IPS DF 6.9 (cell line): ENCODE data around the gene MRPL16.
"Not testable (repeated sequence)": the region's sequence is repeated elsewhere in the genome, so short reads cannot be mapped to it uniquely, and the experiment has no call there.

Source experiments
- DNase-seq: peaks from one replicate; pipeline ENCODE4 v3.0.0-alpha.2; 2013; ENCODE audit warnings: low read depth, low spot score
- H3K27ac ChIP-seq: one replicate; pipeline ENCODE4 v1.5.1; 2013; ENCODE audit warnings: low read length, control low read depth
- H3K27me3 ChIP-seq: 2 replicates; pipeline ENCODE4 v1.6.1; 2013; ENCODE audit warnings: mild to moderate bottlenecking, low read length; ENCODE audit not compliant: control insufficient read depth, insufficient read depth
- H3K36me3 ChIP-seq: 2 replicates; pipeline ENCODE4 v1.6.1; 2013; ENCODE audit warnings: low read length; ENCODE audit not compliant: control insufficient read depth, insufficient read depth
- H3K4me1 ChIP-seq: 2 replicates; pipeline ENCODE4 v1.6.1; 2013; ENCODE audit warnings: low read length; ENCODE audit not compliant: control insufficient read depth, insufficient read depth
- H3K4me3 ChIP-seq: 2 replicates; pipeline ENCODE4 v1.5.1; 2013; ENCODE audit warnings: mild to moderate bottlenecking, low read length
- H3K9me3 ChIP-seq: 2 replicates; pipeline ENCODE4 v1.6.1; 2013; ENCODE audit warnings: low read length, inconsistent platforms; ENCODE audit not compliant: control insufficient read depth, insufficient read depth
- WGBS: extraction: QIAGEN DNeasy Blood & Tissue Kit; methylation state at CpG from one replicate; pipeline ENCODE4 v1.1.7; 2013; ENCODE audit warnings: mixed read lengths, missing lambda C conversion rate; ENCODE audit not compliant: insufficient read length, insufficient coverage; 5-methylcytosine and 5-hydroxymethylcytosine counted together

The MRPL16 gene

DNA sequence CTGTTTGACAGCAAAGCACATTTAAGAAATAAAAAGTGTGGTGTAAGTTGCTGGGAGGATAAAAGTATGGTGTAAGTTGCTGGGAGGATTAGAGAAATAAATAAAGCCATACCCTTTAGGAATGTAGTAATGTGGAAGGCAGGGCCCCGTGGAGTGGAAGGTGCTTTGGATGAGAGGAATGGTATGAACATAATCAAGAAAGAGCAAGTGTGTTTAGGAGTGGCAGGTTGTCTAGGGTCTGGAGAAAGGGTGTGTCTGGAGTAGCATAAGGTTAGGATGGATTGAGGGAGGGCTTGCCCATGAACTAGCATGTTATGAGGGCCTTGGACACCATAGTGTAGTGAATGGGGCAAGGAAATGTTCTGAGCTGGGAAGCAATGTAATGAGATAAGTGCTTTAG lies 18.1 kb downstream of the MRPL16 start:
- WGBS, result no CpG with 5 or more reads among the region's 1 CpG
- DNase-seq, result no peak

DNA sequence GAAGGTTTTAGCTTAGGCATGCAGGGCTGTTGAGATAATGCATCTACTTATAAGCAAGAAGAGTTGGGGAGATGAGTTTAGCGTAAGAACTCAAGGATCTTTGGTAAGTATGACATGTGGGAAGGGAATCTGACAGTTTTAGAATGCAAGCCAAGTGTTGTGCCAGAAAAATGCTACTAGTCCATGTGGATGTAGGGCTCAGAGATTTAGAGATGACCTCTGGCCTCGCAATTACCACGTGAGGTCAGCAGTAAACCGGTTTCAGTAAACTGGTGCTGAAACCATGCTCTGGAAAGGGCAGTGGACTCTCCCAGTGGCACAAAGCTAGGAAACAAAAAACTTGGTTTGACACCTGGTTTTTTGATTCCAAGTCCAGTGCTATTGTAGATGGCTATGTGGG lies 18.9 kb downstream of the MRPL16 start:
- Histone ChIP-seq H3K36me3 (peaks cover 24% of the 10 kb centered on the region), H3K27ac (no peak overlapping the region), H3K4me1 (no peaks in the 10 kb centered on the region), H3K4me3 (no peak overlapping the region), H3K27me3 (no peaks in the 10 kb centered on the region), H3K9me3 (no peaks in the 10 kb centered on the region)
- no CpG with 5 or more reads among the region's 4 CpGs for WGBS
- DNase-seq, result no peak

More for the DNA sequence above, 18.1 kb downstream of the MRPL16 start:
- no peaks in the 10 kb centered on the region for H3K4me1 ChIP-seq
- peaks cover 24% of the 10 kb centered on the region for H3K36me3 ChIP-seq
- H3K27me3 ChIP-seq, result no peaks in the 10 kb centered on the region
- no peaks in the 10 kb centered on the region for H3K9me3 ChIP-seq
- H3K4me3 ChIP-seq, result no peak overlapping the region
- H3K27ac ChIP-seq, result no peak overlapping the region

- no peak overlapping the region for H3K27ac ChIP-seq
- no CpG with 5 or more reads among the region's 3 CpGs for WGBS
- peaks cover 12% of the 10 kb centered on the region for H3K36me3 ChIP-seq
- H3K4me3 ChIP-seq, result no peak overlapping the region
- H3K9me3 ChIP-seq, result no peaks in the 10 kb centered on the region
- no peaks in the 10 kb centered on the region for H3K4me1 ChIP-seq
- DNase-seq, result no peak
- no peaks in the 10 kb centered on the region for H3K27me3 ChIP-seq
Measured at GRCh38 chr11:59787816-59788215, 22.8 kb downstream of the MRPL16 start.

DNA sequence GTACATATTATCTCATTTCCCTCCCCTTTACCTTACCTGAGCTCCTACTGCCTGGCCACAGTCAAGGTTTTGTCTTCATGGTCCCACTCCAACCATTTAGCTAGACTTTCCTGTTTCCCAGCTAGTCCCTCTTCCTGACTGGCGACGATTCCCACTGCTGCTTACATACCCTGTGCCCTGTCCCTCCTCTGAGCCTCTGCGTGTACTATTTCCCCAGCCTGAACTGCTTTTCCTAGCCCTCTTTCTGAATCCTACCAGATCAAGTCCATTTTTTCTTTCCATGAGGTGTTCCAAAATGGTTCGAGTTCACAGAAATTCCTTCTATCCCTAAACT lies 23.4 kb downstream of the MRPL16 start:
- Histone ChIP-seq H3K9me3 (no peaks in the 10 kb centered on the region), H3K4me1 (no peaks in the 10 kb centered on the region), H3K36me3 (peaks cover 8% of the 10 kb centered on the region), H3K27me3 (no peaks in the 10 kb centered on the region), H3K27ac (no peak overlapping the region), H3K4me3 (no peak overlapping the region)
- no peak for DNase-seq
- no CpG with 5 or more reads among the region's 4 CpGs for WGBS

DNA sequence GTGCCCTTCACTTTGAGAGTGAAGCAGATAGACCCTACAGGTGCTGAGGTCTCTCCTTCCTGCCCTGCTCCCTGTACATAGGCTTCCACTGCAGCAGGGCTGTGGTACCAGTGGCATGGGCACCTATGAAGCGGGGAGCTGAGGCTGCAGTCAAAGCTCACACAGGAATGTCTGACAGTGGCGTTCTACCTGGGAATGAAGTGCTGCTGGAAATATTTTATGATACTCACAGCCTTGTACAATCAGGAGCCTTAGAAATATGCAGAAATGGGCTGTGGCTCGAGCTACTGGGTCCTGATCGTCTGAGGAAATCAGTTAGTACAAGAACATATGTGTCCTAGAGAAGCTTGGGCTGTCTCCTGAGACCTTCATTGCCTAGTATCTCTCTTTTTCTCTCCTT lies 24.8 kb downstream of the MRPL16 start:
- WGBS, result no CpG with 5 or more reads among the region's 4 CpGs
- no peak for DNase-seq
- Histone ChIP-seq H3K4me1 (no peaks in the 10 kb centered on the region), H3K4me3 (no peak overlapping the region), H3K9me3 (no peaks in the 10 kb centered on the region), H3K27ac (no peak overlapping the region), H3K36me3 (peaks cover 2% of the 10 kb centered on the region; the same call in 1 of the 2 replicates), H3K27me3 (no peaks in the 10 kb centered on the region)

DNA sequence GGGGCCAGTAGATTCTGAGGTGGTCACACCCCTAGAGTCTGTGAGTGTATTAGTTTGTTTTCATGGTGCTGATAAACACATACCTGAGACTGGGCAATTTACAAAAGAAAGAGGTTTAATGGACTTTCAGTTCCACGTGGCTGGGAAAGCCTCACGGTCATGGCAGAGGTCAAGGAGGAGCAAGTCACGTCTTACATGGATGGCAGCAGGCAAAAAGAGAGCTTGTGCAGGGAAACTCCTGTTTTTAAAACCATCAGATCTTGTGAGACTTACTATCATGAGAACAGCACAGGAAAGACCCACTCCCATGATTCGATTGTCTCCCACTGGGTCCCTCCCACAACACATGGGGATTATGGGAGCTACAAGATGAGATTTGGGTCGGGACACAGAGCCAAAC lies 26.1 kb downstream of the MRPL16 start:
- H3K27me3 ChIP-seq, H3K27ac ChIP-seq, H3K4me1 ChIP-seq, H3K9me3 ChIP-seq, H3K36me3 ChIP-seq, DNase-seq, H3K4me3 ChIP-seq: not testable (repeated sequence)
- WGBS, result no CpG with 5 or more reads among the region's 5 CpGs

- no peaks in the 10 kb centered on the region; the same call in 1 of the 2 replicates for H3K36me3 ChIP-seq
- H3K27me3 ChIP-seq, result no peaks in the 10 kb centered on the region
- whole genome bisulfite sequencing, result no CpG with 5 or more reads among the region's 4 CpGs
- no peak overlapping the region for H3K27ac ChIP-seq
- DNase-seq, result no peak
- no peak overlapping the region for H3K4me3 ChIP-seq
- H3K4me1 ChIP-seq, result no peaks in the 10 kb centered on the region
- no peaks in the 10 kb centered on the region for H3K9me3 ChIP-seq
Measured at GRCh38 chr11:59783632-59784090, 26.9 kb downstream of the MRPL16 start.

- H3K36me3 ChIP-seq, result no peaks in the 10 kb centered on the region
- H3K4me1 ChIP-seq, result no peaks in the 10 kb centered on the region
- DNase-seq, result no peak
- H3K27me3 ChIP-seq, result no peaks in the 10 kb centered on the region
- H3K9me3 ChIP-seq, result no peaks in the 10 kb centered on the region
- WGBS, result no CpG with 5 or more reads among the region's 2 CpGs
- no peak overlapping the region for H3K4me3 ChIP-seq
- H3K27ac ChIP-seq, result no peak overlapping the region
Measured at GRCh38 chr11:59782080-59782479, 28.5 kb downstream of the MRPL16 start.

DNA sequence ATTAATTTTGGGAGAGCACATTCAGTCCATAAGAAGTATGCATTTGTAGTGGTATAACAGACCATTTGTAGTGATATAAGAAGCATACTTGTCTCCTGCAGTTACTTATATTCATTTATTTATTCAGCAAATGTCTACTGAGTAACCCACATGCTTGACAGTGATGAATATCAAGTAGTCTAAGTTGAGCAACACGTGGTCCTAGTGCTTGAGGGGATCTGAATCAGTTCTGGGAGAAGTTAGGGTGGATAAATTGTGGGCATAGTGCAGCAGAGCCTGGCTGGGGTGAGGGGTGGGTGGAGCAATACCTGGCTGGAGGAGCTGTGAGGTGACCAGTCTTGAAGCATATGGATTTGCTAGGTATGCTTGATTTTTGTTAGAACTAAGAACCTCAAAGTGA lies 31.1 kb downstream of the MRPL16 start:
- no peak for DNase-seq
- Histone ChIP-seq H3K4me1 (no peaks in the 10 kb centered on the region), H3K27ac (no peak overlapping the region), H3K36me3 (no peaks in the 10 kb centered on the region), H3K9me3 (no peaks in the 10 kb centered on the region), H3K27me3 (no peaks in the 10 kb centered on the region), H3K4me3 (no peak overlapping the region)
- WGBS, result no CpG with 5 or more reads among the region's 1 CpG

DNA sequence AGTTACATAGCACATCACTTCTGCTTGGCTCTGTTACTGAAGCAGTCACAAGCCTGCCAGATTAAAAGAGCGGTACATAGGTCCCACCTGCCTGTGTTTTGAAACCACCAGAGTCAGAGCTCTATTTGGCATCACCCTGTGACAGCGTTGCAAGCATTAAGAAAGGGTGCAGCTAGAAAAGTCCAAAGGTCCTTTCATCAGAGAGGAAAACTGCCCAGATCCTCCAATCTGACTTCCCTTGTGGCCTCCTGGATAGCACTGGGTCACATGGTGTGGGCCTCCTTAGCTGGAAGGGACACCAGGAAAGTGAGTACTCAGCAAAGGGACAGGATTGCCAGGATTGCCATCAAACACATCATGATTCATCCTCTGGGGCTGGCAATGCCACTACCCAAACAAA lies 32.5 kb downstream of the MRPL16 start:
- no peaks in the 10 kb centered on the region for H3K9me3 ChIP-seq
- DNase-seq, result no peak
- no peak overlapping the region for H3K27ac ChIP-seq
- no CpG with 5 or more reads among the region's 2 CpGs for WGBS
- H3K4me1 ChIP-seq, result no peaks in the 10 kb centered on the region
- no peaks in the 10 kb centered on the region for H3K36me3 ChIP-seq
- H3K4me3 ChIP-seq, result no peak overlapping the region
- H3K27me3 ChIP-seq, result no peaks in the 10 kb centered on the region

DNA sequence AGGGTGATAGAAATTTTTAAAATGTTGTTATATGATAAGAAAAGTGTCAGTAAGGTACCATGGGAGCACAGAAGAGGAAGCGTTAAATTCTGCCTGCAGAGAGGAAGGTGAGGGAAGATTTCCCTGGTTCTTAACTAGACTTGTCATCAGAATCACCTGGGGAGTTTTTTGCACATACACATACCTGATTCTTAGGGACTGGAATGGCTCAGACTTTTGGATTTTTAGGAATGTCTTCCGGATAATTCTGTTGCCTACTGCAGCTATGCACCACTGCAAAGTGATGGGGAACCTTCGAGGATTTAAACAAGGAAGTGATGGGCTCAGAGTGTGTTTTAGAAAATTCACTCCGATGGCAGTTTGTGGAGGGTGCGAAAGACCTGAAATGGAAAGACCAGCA lies 33.5 kb downstream of the MRPL16 start:
- H3K4me1 ChIP-seq, result no peaks in the 10 kb centered on the region
- no peaks in the 10 kb centered on the region for H3K36me3 ChIP-seq
- H3K4me3 ChIP-seq, result no peak overlapping the region
- WGBS, result no CpG with 5 or more reads among the region's 5 CpGs
- no peak for DNase-seq
- H3K27ac ChIP-seq, result no peak overlapping the region
- H3K9me3 ChIP-seq, result no peaks in the 10 kb centered on the region
- no peaks in the 10 kb centered on the region for H3K27me3 ChIP-seq
